DND-41 (cell line): ENCODE results near the gene CAGE1.

Source experiments
- ATAC-seq: fragments of 200-7000 bp; cut with Tn5 transposase; 3 replicates; pipeline ENCODE4 v1.9.1; 2021; ENCODE audit warnings: low read depth; ENCODE audit not compliant: insufficient read depth
- DNase-seq: peaks from one replicate; pipeline ENCODE4 v3.0.0-alpha.2; 2020
- H2AFZ ChIP-seq: 2 replicates; pipeline ENCODE4 v1.6.0; 2012; ENCODE audit warnings: low read depth, low read length
- H3K27ac ChIP-seq: 2 replicates; pipeline ENCODE4 v1.5.1; 2012; ENCODE audit warnings: low read length, inconsistent platforms
- H3K27me3 ChIP-seq: fragments of 200-600 bp; sonication (generic); 2 replicates; pipeline ENCODE4 v1.6.0; 2012; ENCODE audit warnings: low read length, mild to moderate bottlenecking, inconsistent platforms; ENCODE audit not compliant: insufficient read depth, poor library complexity
- H3K36me3 ChIP-seq: 2 replicates; pipeline ENCODE4 v1.5.1; 2012; ENCODE audit warnings: low read length, inconsistent platforms; ENCODE audit not compliant: insufficient read depth
- H3K4me1 ChIP-seq: 2 replicates; pipeline ENCODE4 v1.5.1; 2012; ENCODE audit warnings: mild to moderate bottlenecking, low read length; ENCODE audit not compliant: insufficient read depth
- H3K4me2 ChIP-seq: 2 replicates; pipeline ENCODE4 v1.6.0; 2012; ENCODE audit warnings: mild to moderate bottlenecking, moderate library complexity, low read length, inconsistent platforms; ENCODE audit not compliant: insufficient read depth
- H3K4me3 ChIP-seq, 2 experiments: fragments of 200-600 bp in 1 of 2; shearing (Covaris generic) in 1 of 2; 2 replicates each; pipeline ENCODE4 v1.5.1; 2012 to 2016; ENCODE audit warnings: inconsistent platforms in 2 of 2, low read length in 2 of 2, mild to moderate bottlenecking in 2 of 2, low read depth in 1 of 2, moderate library complexity in 1 of 2
- H3K79me2 ChIP-seq: 2 replicates; pipeline ENCODE4 v1.6.0; 2012; ENCODE audit warnings: low read length, inconsistent platforms; ENCODE audit not compliant: insufficient read depth
- H3K9ac ChIP-seq: 2 replicates; pipeline ENCODE4 v1.6.0; 2012; ENCODE audit warnings: low read depth, mild to moderate bottlenecking, inconsistent platforms, low read length, moderate library complexity
- H3K9me3 ChIP-seq: 2 replicates; pipeline ENCODE4 v1.5.1; 2012; ENCODE audit warnings: low read length, moderate library complexity, mild to moderate bottlenecking, inconsistent platforms; ENCODE audit not compliant: insufficient read depth, severe bottlenecking
- H4K20me1 ChIP-seq: 2 replicates; pipeline ENCODE4 v1.6.0; 2012; ENCODE audit warnings: low read length; ENCODE audit not compliant: insufficient read depth
- EZH2 ChIP-seq: IDR thresholded peaks from 3 replicates; pipeline ENCODE4 v1.6.1; 2012; ENCODE audit warnings: borderline replicate concordance, low read depth, mild to moderate bottlenecking, moderate library complexity, low read length, inconsistent platforms; ENCODE audit not compliant: severe bottlenecking
- TF ChIP-seq, protein P1 (sequence below): IDR thresholded peaks from 2 replicates; pipeline ENCODE4 v1.5.1; 2012; ENCODE audit warnings: borderline replicate concordance, low read length, moderate library complexity, mild to moderate bottlenecking; ENCODE audit not compliant: poor library complexity, severe bottlenecking; ENCODE audit errors: extremely low read depth

CAGE1 gene

GRCh38 chr6:7431674-7432390 is 42.3 kb upstream of the CAGE1 start:
- ATAC-seq = no peak
- no peak overlapping the region for H2AFZ ChIP-seq
- TF ChIP-seq, protein P1, sequence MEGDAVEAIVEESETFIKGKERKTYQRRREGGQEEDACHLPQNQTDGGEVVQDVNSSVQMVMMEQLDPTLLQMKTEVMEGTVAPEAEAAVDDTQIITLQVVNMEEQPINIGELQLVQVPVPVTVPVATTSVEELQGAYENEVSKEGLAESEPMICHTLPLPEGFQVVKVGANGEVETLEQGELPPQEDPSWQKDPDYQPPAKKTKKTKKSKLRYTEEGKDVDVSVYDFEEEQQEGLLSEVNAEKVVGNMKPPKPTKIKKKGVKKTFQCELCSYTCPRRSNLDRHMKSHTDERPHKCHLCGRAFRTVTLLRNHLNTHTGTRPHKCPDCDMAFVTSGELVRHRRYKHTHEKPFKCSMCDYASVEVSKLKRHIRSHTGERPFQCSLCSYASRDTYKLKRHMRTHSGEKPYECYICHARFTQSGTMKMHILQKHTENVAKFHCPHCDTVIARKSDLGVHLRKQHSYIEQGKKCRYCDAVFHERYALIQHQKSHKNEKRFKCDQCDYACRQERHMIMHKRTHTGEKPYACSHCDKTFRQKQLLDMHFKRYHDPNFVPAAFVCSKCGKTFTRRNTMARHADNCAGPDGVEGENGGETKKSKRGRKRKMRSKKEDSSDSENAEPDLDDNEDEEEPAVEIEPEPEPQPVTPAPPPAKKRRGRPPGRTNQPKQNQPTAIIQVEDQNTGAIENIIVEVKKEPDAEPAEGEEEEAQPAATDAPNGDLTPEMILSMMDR = no peak
- TF ChIP-seq EZH2 = no peak

GRCh38 chr6:7431313-7431673 is 41.8 kb upstream of the CAGE1 start:
- Histone ChIP-seq H2AFZ (no peak overlapping the region), H3K79me2 (no peaks in the 10 kb centered on the region), H3K27ac (no peak overlapping the region), H3K4me1 (no peaks in the 10 kb centered on the region), H3K27me3 (no peaks in the 10 kb centered on the region), H4K20me1 (no peaks in the 10 kb centered on the region), H3K4me3 (no peak overlapping the region), H3K4me2 (no peak overlapping the region), H3K9me3 (no peaks in the 10 kb centered on the region), H3K9ac (no peak overlapping the region), H3K36me3 (no peaks in the 10 kb centered on the region)
- ATAC-seq = no peak
- TF ChIP-seq, protein P1 = no peak
- no peak for TF ChIP-seq EZH2
- no peak for DNase-seq

More at GRCh38 chr6:7431674-7432390, 42.3 kb upstream of the CAGE1 start:
- H3K36me3 ChIP-seq = no peaks in the 10 kb centered on the region
- H3K9me3 ChIP-seq = no peaks in the 10 kb centered on the region
- H3K79me2 ChIP-seq = no peaks in the 10 kb centered on the region
- H3K9ac ChIP-seq = no peak overlapping the region
- H3K27ac ChIP-seq = no peak overlapping the region
- no peak for DNase-seq
- H3K4me3 ChIP-seq = no peak overlapping the region
- no peaks in the 10 kb centered on the region for H3K27me3 ChIP-seq
- no peak overlapping the region for H3K4me2 ChIP-seq
- H3K4me1 ChIP-seq = no peaks in the 10 kb centered on the region
- H4K20me1 ChIP-seq = no peaks in the 10 kb centered on the region

- Histone ChIP-seq H4K20me1 (no peaks in the 10 kb centered on the region), H3K36me3 (no peaks in the 10 kb centered on the region), H3K4me2 (no peak overlapping the region), H3K27me3 (no peaks in the 10 kb centered on the region), H3K9ac (no peak overlapping the region), H3K27ac (no peak overlapping the region), H2AFZ (no peak overlapping the region), H3K79me2 (no peaks in the 10 kb centered on the region), H3K4me1 (no peaks in the 10 kb centered on the region), H3K9me3 (no peaks in the 10 kb centered on the region), H3K4me3 (no peak overlapping the region)
- no peak for TF ChIP-seq EZH2
- TF ChIP-seq, protein P1 = no peak
- DNase-seq (no peak), ATAC-seq (no peak)
Observed at GRCh38 chr6:7426447-7427169, 37.1 kb upstream of the CAGE1 start.
